ENCODE data around the gene ADD1.

ADD1 gene

GRCh38 chr4:2833671-2834000 lies 10.0 kb upstream of the ADD1 start:
- CTCF ChIA-PET: no interaction called here
- no peak overlapping the region for H3K4me3 Mint-ChIP-seq
- H3K9me3 Mint-ChIP-seq: no peaks in the 10 kb centered on the region
- peaks cover 42% of the 10 kb centered on the region for H3K36me3 Mint-ChIP-seq
- no peak overlapping the region for H3K27ac Mint-ChIP-seq
- no peaks in the 10 kb centered on the region for H3K27me3 Mint-ChIP-seq
- no peak for DNase-seq
- H3K4me1 Mint-ChIP-seq: peaks cover 48% of the 10 kb centered on the region

GRCh38 chr4:2834001-2834921 lies 9.4 kb upstream of the ADD1 start:
- DNase-seq: no peak
- CTCF ChIA-PET: no interaction called here
- no peaks in the 10 kb centered on the region for H3K27me3 Mint-ChIP-seq
- peaks cover 40% of the 10 kb centered on the region for H3K36me3 Mint-ChIP-seq
- H3K27ac Mint-ChIP-seq: peak overlapping the region; percentile 87
- peaks cover 53% of the 10 kb centered on the region for H3K4me1 Mint-ChIP-seq
- no peak overlapping the region for H3K4me3 Mint-ChIP-seq
- H3K9me3 Mint-ChIP-seq: no peaks in the 10 kb centered on the region

GRCh38 chr4:2835978-2836377 lies 7.7 kb upstream of the ADD1 start:
- H3K36me3 Mint-ChIP-seq: peaks cover 46% of the 10 kb centered on the region

GRCh38 chr4:2836391-2836859 lies 7.2 kb upstream of the ADD1 start:
- H3K36me3 Mint-ChIP-seq: peaks cover 48% of the 10 kb centered on the region
- no peak overlapping the region for H3K4me3 Mint-ChIP-seq
- no peaks in the 10 kb centered on the region for H3K27me3 Mint-ChIP-seq
- no peak for DNase-seq
- peak overlapping the region; percentile 94 for H3K27ac Mint-ChIP-seq
- H3K9me3 Mint-ChIP-seq: peaks cover 5% of the 10 kb centered on the region
- CTCF ChIA-PET: interaction anchor here (1.0 to 1.5 kb wide), 2 partner anchors 23 to 73 kb away, joined by 3 read pairs; no protein-coding TSS in a partner anchor
- H3K4me1 Mint-ChIP-seq: peaks cover 58% of the 10 kb centered on the region

More at GRCh38 chr4:2835978-2836377, 7.7 kb upstream of the ADD1 start:
- Mint-ChIP-seq H3K27ac (peak overlapping the region; percentile 5), H3K4me3 (no peak overlapping the region), H3K4me1 (peaks cover 58% of the 10 kb centered on the region), H3K9me3 (peaks cover 4% of the 10 kb centered on the region), H3K27me3 (no peaks in the 10 kb centered on the region)
- CTCF ChIA-PET: interaction anchor here (1.0 to 1.5 kb wide), 2 partner anchors 23 to 72 kb away, joined by 3 read pairs; no protein-coding TSS in a partner anchor
- DNase-seq: no peak

- peaks cover 61% of the 10 kb centered on the region for H3K4me1 Mint-ChIP-seq
- DNase-seq: no peak
- CTCF ChIA-PET: no interaction called here
- peaks cover 47% of the 10 kb centered on the region for H3K36me3 Mint-ChIP-seq
- peak overlapping the region; percentile 94 for H3K27ac Mint-ChIP-seq
- H3K4me3 Mint-ChIP-seq: peak overlapping the region; percentile 71
- no peaks in the 10 kb centered on the region for H3K27me3 Mint-ChIP-seq
- H3K9me3 Mint-ChIP-seq: peaks cover 7% of the 10 kb centered on the region
Observed at GRCh38 chr4:2837110-2837903, 6.3 kb upstream of the ADD1 start.

- DNase-seq: peak; percentile 88
- Mint-ChIP-seq H3K4me3 (peak overlapping the region; percentile 71), H3K27me3 (no peaks in the 10 kb centered on the region), H3K4me1 (peaks cover 68% of the 10 kb centered on the region), H3K9me3 (peaks cover 7% of the 10 kb centered on the region), H3K36me3 (peaks cover 40% of the 10 kb centered on the region), H3K27ac (peak overlapping the region; percentile 94)
- CTCF ChIA-PET: no interaction called here
Observed at GRCh38 chr4:2837904-2838496, 5.6 kb upstream of the ADD1 start.

- peaks cover 36% of the 10 kb centered on the region for H3K36me3 Mint-ChIP-seq
- no peak for DNase-seq
- H3K27me3 Mint-ChIP-seq: no peaks in the 10 kb centered on the region
- H3K4me3 Mint-ChIP-seq: peak overlapping the region; percentile 71
- peaks cover 7% of the 10 kb centered on the region for H3K9me3 Mint-ChIP-seq
- H3K27ac Mint-ChIP-seq: peak overlapping the region; percentile 94
- CTCF ChIA-PET: interaction anchor here (0.6 kb wide), 1 partner anchor 244 kb away, joined by 3 read pairs; no protein-coding TSS in a partner anchor
- peaks cover 65% of the 10 kb centered on the region for H3K4me1 Mint-ChIP-seq
Observed at GRCh38 chr4:2839060-2839459, 4.6 kb upstream of the ADD1 start.

- H3K4me1 Mint-ChIP-seq: peaks cover 59% of the 10 kb centered on the region
- peaks cover 30% of the 10 kb centered on the region for H3K36me3 Mint-ChIP-seq
- H3K4me3 Mint-ChIP-seq: peak overlapping the region; percentile 88
- DNase-seq: no peak
- H3K27me3 Mint-ChIP-seq: no peaks in the 10 kb centered on the region
- peaks cover 7% of the 10 kb centered on the region for H3K9me3 Mint-ChIP-seq
- CTCF ChIA-PET: no interaction called here
- H3K27ac Mint-ChIP-seq: peak overlapping the region; percentile 43
Observed at GRCh38 chr4:2842687-2843262, 869 bp upstream of the ADD1 start.

- Mint-ChIP-seq H3K4me3 (peak overlapping the region; percentile 95), H3K27me3 (no peaks in the 10 kb centered on the region), H3K9me3 (peaks cover 7% of the 10 kb centered on the region), H3K27ac (peak overlapping the region; percentile 93), H3K36me3 (peaks cover 21% of the 10 kb centered on the region), H3K4me1 (peaks cover 47% of the 10 kb centered on the region)
- CTCF ChIA-PET: interaction anchor here (0.6 kb wide), 1 partner anchor 78 kb away, joined by 3 read pairs; no protein-coding TSS in a partner anchor
- DNase-seq: no peak
Observed at GRCh38 chr4:2843941-2844584, 419 bp downstream of the ADD1 start.

- Mint-ChIP-seq H3K27ac (no peak overlapping the region), H3K27me3 (no peaks in the 10 kb centered on the region), H3K4me1 (peaks cover 57% of the 10 kb centered on the region), H3K4me3 (peak overlapping the region; percentile 45), H3K36me3 (peaks cover 13% of the 10 kb centered on the region), H3K9me3 (peaks cover 2% of the 10 kb centered on the region)
- no peak for DNase-seq
- CTCF ChIA-PET: no interaction called here
Observed at GRCh38 chr4:2846172-2846571, 2.5 kb downstream of the ADD1 start.

GRCh38 chr4:2847302-2847871 lies 3.7 kb downstream of the ADD1 start:
- no peak overlapping the region for H3K27ac Mint-ChIP-seq
- no peaks in the 10 kb centered on the region for H3K9me3 Mint-ChIP-seq
- DNase-seq: no peak
- CTCF ChIA-PET: no interaction called here
- H3K4me3 Mint-ChIP-seq: no peak overlapping the region
- H3K4me1 Mint-ChIP-seq: peaks cover 66% of the 10 kb centered on the region
- H3K27me3 Mint-ChIP-seq: no peaks in the 10 kb centered on the region
- H3K36me3 Mint-ChIP-seq: peaks cover 9% of the 10 kb centered on the region

- no peaks in the 10 kb centered on the region for H3K27me3 Mint-ChIP-seq
- no peak for DNase-seq
- H3K4me1 Mint-ChIP-seq: peaks cover 67% of the 10 kb centered on the region
- peaks cover 12% of the 10 kb centered on the region for H3K36me3 Mint-ChIP-seq
- H3K27ac Mint-ChIP-seq: no peak overlapping the region
- CTCF ChIA-PET: no interaction called here
- no peaks in the 10 kb centered on the region for H3K9me3 Mint-ChIP-seq
- H3K4me3 Mint-ChIP-seq: no peak overlapping the region
Observed at GRCh38 chr4:2848449-2848848, 4.8 kb downstream of the ADD1 start.

Measured in activated naive CD4-positive, alpha-beta T cell treated with anti-CD3 and anti-CD28 coated beads, Interleukin-2, amount 10 ng/mL, durations not matched to agents 7 days and 5 days (primary cell).